Stimulated activated CD4-positive, alpha-beta T cell treated with anti-CD3 and anti-CD28 coated beads, Interleukin-4, amount 100 ng/mL, for 1 hour (primary cell): ENCODE measurements around the gene BRD8.

Experiments used
- DNase-seq: peaks from one replicate; pipeline ENCODE4 v3.0.0-alpha.2; 2020

The BRD8 gene

GRCh38 chr5:138096997-138097828, 81.2 kb downstream of the BRD8 start:
- no peak for DNase-seq

GRCh38 chr5:138096363-138096762, 82.1 kb downstream of the BRD8 start:
- DNase-seq: no peak

- no peak for DNase-seq
These were observed 83.1 kb downstream of the BRD8 start for GRCh38 chr5:138095100-138095907.

DNA sequence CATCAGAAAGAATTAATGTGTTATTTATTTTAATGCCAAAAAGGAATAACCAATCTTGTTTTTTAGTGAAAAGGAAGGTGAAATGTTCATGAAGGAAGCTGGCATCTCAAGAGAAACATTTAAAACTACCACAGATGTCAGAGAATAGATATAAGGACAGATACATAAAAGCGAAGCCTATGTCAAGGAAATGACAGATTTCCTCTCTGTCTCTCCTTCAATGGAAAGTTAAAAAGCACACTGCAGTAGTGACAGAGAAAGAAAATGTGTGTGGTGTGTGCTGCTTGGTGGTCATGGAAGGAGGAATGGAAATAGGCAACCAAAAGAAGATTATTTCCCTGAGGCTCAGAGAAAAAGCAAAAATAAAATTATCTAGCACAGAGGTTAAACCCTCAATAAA, 85.4 kb downstream of the BRD8 start:
- DNase-seq: no peak

- DNase-seq: no peak
These were observed 86.1 kb downstream of the BRD8 start for GRCh38 chr5:138092301-138092700.

DNA sequence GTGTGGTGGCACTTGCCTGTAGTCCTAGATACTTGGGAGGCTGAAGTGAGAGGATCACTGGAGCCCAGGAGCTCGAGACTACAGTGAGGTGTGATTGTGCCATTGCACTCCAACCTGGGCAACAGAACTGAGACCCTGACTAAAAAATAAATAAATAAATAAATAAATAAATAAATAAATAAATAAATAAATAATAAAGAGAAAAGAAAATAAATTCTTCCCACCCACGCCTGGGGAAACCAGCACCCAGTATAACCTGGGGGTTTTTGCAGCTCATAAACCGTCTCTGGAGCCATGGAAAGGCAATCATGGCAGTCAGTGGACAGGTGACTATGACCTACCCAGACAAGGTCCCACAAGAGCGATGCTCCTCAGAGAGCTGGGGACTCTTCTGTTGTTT, 86.7 kb downstream of the BRD8 start:
- no peak for DNase-seq
